CD14-positive monocyte (primary cell): ENCODE results near the gene YOD1. TPM values are rescaled to one million over a fixed set of nuclear protein-coding genes. Genes with fewer than 3 reads are reported as not detected.

Experiments used
- DNase-seq, 3 donors: peaks; one replicate each; pipeline ENCODE4 v3.0.0-alpha.2; 2011 to 2022
- H2AFZ ChIP-seq: 2 replicates; pipeline ENCODE4 v1.6.0; 2012; ENCODE audit warnings: mild to moderate bottlenecking, low read depth, low read length, inconsistent platforms; ENCODE audit not compliant: insufficient read depth, poor library complexity, severe bottlenecking
- H3K27ac ChIP-seq, 2 donors: 1 replicate in 1 of 2; 2 replicates in 1 of 2; pipeline ENCODE4 v1.5.1; 2012 to 2013; ENCODE audit warnings: low read length in 2 of 2, control low read depth in 1 of 2, inconsistent platforms in 1 of 2, low read depth in 1 of 2, mild to moderate bottlenecking in 1 of 2
- H3K27me3 ChIP-seq, 2 donors: one replicate each; pipeline versions ENCODE4 v1.6.0 to v1.6.1; 2011 to 2013; ENCODE audit warnings: low read length in 2 of 2; ENCODE audit not compliant: control insufficient read depth in 2 of 2, insufficient read depth in 2 of 2
- H3K36me3 ChIP-seq, 2 donors: replicated peaks in 1 of 2; 1 replicate in 1 of 2; 2 replicates in 1 of 2; pipeline versions ENCODE4 v1.5.1 to v1.6.1; 2012 to 2013; ENCODE audit warnings: low read length in 2 of 2, control low read depth in 1 of 2, inconsistent platforms in 1 of 2, mild to moderate bottlenecking in 1 of 2; ENCODE audit not compliant: insufficient read depth in 2 of 2, control insufficient read depth in 1 of 2
- H3K4me1 ChIP-seq, 2 donors: 1 replicate in 1 of 2; 2 replicates in 1 of 2; pipeline versions ENCODE4 v1.5.1 to v1.6.1; 2012 to 2013; ENCODE audit warnings: low read length in 2 of 2, control low read depth in 1 of 2, inconsistent platforms in 1 of 2, mild to moderate bottlenecking in 1 of 2, moderate library complexity in 1 of 2; ENCODE audit not compliant: insufficient read depth in 2 of 2, control insufficient read depth in 1 of 2
- H3K4me2 ChIP-seq: replicated peaks from 2 replicates; pipeline ENCODE3; 2012; ENCODE audit warnings: low read length, moderate library complexity, mild to moderate bottlenecking; ENCODE audit not compliant: poor library complexity, severe bottlenecking; ENCODE audit errors: extremely low read depth
- H3K4me3 ChIP-seq, 3 experiments: fragments of 200-600 bp in 1 of 3; sonication (generic) in 1 of 3; replicated peaks in 1 of 3; 1 replicate in 2 of 3; 2 replicates in 1 of 3; pipeline ENCODE4 v1.5.1; 2011 to 2013; ENCODE audit warnings: low read length in 3 of 3, mild to moderate bottlenecking in 3 of 3, control low read depth in 2 of 3, low read depth in 2 of 3, inconsistent platforms in 1 of 3, moderate library complexity in 1 of 3
- H3K79me2 ChIP-seq: 2 replicates; pipeline ENCODE4 v1.6.0; 2012; ENCODE audit warnings: mild to moderate bottlenecking, control low read depth, inconsistent platforms, low read length, moderate library complexity; ENCODE audit not compliant: insufficient read depth
- H3K9ac ChIP-seq: 2 replicates; pipeline ENCODE4 v1.6.0; 2017; ENCODE audit warnings: low read length, mild to moderate bottlenecking; ENCODE audit not compliant: insufficient read depth, poor library complexity, severe bottlenecking
- H3K9me3 ChIP-seq, 2 donors: replicated peaks in 1 of 2; 1 replicate in 1 of 2; 2 replicates in 1 of 2; pipeline versions ENCODE4 v1.5.1 to v1.6.1; 2012 to 2013; ENCODE audit warnings: low read length in 2 of 2, control low read depth in 1 of 2; ENCODE audit not compliant: control insufficient read depth in 1 of 2, insufficient read depth in 1 of 2
- H4K20me1 ChIP-seq: 2 replicates; pipeline ENCODE4 v1.6.0; 2012; ENCODE audit warnings: mild to moderate bottlenecking, low read length, control low read depth, moderate library complexity; ENCODE audit not compliant: insufficient read depth
- H3K27ac Mint-ChIP-seq, 7 donors: one replicate each; pipeline ENCODE4 v1.8.0; 2020; ENCODE audit warnings: mild to moderate bottlenecking in 7 of 7, mixed read lengths in 7 of 7, moderate library complexity in 6 of 7, inconsistent platforms in 2 of 7
- H3K27me3 Mint-ChIP-seq, 3 donors: one replicate each; pipeline ENCODE4 v1.8.0; 2021 to 2022; ENCODE audit warnings: low read depth in 3 of 3, mild to moderate bottlenecking in 3 of 3, mixed read lengths in 3 of 3, moderate library complexity in 3 of 3, inconsistent platforms in 1 of 3
- H3K36me3 Mint-ChIP-seq, 2 donors: one replicate each; pipeline ENCODE4 v1.8.0; 2020; ENCODE audit warnings: mixed read lengths in 2 of 2, inconsistent platforms in 1 of 2, mild to moderate bottlenecking in 1 of 2
- H3K4me1 Mint-ChIP-seq: one replicate; pipeline ENCODE4 v1.8.0; 2020; ENCODE audit warnings: mild to moderate bottlenecking, mixed read lengths
- H3K4me3 Mint-ChIP-seq, 2 donors: one replicate each; pipeline ENCODE4 v1.8.0; 2020; ENCODE audit warnings: mild to moderate bottlenecking in 2 of 2, mixed read lengths in 2 of 2, moderate library complexity in 1 of 2
- H3K9me3 Mint-ChIP-seq, 7 donors: one replicate each; pipeline ENCODE4 v1.8.0; 2020 to 2022; ENCODE audit warnings: mixed read lengths in 7 of 7, mild to moderate bottlenecking in 6 of 7, moderate library complexity in 6 of 7, inconsistent platforms in 2 of 7
- WGBS: methylation state at CpG from one replicate; pipeline ENCODE4 v1.1.5; 2013; ENCODE audit warnings: missing lambda C conversion rate; ENCODE audit not compliant: insufficient coverage; 5-methylcytosine and 5-hydroxymethylcytosine counted together
- intact Hi-C, 2 donors: fragments of 100-400 bp; cut with micrococcal nuclease; formaldehyde crosslinking; loops; one replicate each; pipeline versions ENCODE4 v1.15.0 to v1.15.1; 2023
- polyA plus RNA-seq, 3 donors: library from polyadenylated mRNA; depleted of rRNA in 1 of 3; unstranded in 2 of 3; stranded (reverse) in 1 of 3; fragments of 300-500 nt in 2 of 3; fragments of >200 nt in 1 of 3; fragmentation: Illumina TruSeq in 2 of 3; gene quantifications; 1 replicate in 2 of 3; 2 replicates in 1 of 3; pipeline ENCODE4 v1.2.3, GENCODE V29; 2012 to 2021
- TF ChIP-seq, protein P1 (sequence below): fragments of 200-600 bp; IDR thresholded peaks from one replicate; pipeline ENCODE4 v1.8.0; 2022; ENCODE audit warnings: antibody characterized with exemption, mild to moderate bottlenecking

Gene YOD1
- polyA plus RNA-seq, 3 donors, result 1.6 to 8.2 (median 1.7) TPM

DNA sequence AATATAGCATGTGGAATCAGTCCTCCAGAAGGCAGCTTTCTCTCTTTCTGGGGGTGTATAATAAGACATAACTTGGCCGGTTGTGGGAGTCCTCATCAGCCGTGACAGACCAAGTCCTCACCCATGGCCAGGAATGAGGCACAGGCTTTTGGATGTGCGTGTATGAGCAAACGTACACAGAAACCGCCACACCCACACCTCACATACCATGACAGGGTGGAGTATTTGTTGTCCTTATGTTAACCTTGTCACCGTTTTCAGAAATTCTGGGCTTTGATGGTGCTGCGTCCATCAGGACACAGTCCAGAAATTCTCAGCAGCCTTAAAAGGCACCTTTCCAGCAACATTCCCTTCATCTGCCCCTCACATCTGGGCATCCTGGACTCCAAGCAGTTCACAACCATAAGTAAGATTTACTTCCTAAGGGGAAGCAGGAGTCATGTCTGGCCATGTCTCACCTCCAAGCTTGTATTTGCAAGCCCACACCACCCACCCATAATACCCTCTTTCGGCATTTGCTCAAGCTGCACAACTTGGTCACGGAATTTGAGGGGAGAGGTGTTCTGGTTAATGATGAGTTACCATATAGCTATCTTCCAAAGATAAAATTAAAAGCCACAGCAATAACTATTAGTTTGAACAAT lies 30.8 kb downstream of the YOD1 start:
- Histone ChIP-seq H3K27me3 (no peaks in the 10 kb centered on the region), H3K4me2 (no peak overlapping the region), H3K4me1 (peaks cover 18 to 20% of the 10 kb centered on the region in 2 donors), H2AFZ (no peak overlapping the region), H3K79me2 (no peaks in the 10 kb centered on the region), H3K27ac (no peak overlapping the region), H3K9me3 (no peaks in the 10 kb centered on the region), H4K20me1 (no peaks in the 10 kb centered on the region), H3K4me3 (no peak overlapping the region), H3K36me3 (no peaks in the 10 kb centered on the region), H3K9ac (no peak overlapping the region)
- Mint-ChIP-seq H3K36me3 (peaks cover 0 to 2% of the 10 kb centered on the region in 2 donors), H3K9me3 (peaks cover 0 to 2% (median 0%) of the 10 kb centered on the region in 7 donors), H3K4me3 (no peak overlapping the region), H3K27me3 (peaks cover 0 to 2% (median 0%) of the 10 kb centered on the region in 3 donors), H3K27ac (peak overlapping the region in 1 of 7 donors; percentile 67), H3K4me1 (peaks cover 42% of the 10 kb centered on the region)
- intact Hi-C loops, result no loop called here
- WGBS, result no CpG with 5 or more reads among the region's 9 CpGs
- no peak for DNase-seq
- TF ChIP-seq, protein P1, sequence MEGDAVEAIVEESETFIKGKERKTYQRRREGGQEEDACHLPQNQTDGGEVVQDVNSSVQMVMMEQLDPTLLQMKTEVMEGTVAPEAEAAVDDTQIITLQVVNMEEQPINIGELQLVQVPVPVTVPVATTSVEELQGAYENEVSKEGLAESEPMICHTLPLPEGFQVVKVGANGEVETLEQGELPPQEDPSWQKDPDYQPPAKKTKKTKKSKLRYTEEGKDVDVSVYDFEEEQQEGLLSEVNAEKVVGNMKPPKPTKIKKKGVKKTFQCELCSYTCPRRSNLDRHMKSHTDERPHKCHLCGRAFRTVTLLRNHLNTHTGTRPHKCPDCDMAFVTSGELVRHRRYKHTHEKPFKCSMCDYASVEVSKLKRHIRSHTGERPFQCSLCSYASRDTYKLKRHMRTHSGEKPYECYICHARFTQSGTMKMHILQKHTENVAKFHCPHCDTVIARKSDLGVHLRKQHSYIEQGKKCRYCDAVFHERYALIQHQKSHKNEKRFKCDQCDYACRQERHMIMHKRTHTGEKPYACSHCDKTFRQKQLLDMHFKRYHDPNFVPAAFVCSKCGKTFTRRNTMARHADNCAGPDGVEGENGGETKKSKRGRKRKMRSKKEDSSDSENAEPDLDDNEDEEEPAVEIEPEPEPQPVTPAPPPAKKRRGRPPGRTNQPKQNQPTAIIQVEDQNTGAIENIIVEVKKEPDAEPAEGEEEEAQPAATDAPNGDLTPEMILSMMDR, result no peak

DNA sequence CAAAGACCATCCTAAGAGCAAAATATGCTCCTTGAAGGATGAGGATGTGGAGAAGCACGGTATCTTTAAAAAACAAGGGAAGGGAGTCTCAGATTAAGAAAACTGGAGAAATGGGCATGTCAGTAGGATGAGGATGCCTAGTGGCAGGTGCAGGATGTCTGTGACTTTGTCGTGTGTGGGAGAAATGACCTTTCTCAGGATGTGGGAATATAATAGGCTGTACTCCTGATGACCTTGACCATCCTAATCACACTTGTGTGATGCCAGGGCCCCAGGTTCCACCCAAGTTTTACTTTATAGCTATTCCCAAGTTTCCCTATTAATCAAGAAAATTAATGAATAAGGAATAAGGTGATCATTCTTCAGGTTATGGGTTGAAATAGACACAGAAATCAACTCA lies 31.3 kb downstream of the YOD1 start:
- Histone ChIP-seq H3K4me3 (no peak overlapping the region), H3K27ac (no peak overlapping the region), H3K4me2 (no peak overlapping the region), H4K20me1 (no peaks in the 10 kb centered on the region), H3K4me1 (peaks cover 15 to 17% of the 10 kb centered on the region in 2 donors), H3K36me3 (no peaks in the 10 kb centered on the region), H2AFZ (no peak overlapping the region), H3K27me3 (no peaks in the 10 kb centered on the region), H3K9me3 (no peaks in the 10 kb centered on the region), H3K79me2 (no peaks in the 10 kb centered on the region), H3K9ac (no peak overlapping the region)
- Mint-ChIP-seq H3K36me3 (peaks cover 0 to 2% of the 10 kb centered on the region in 2 donors), H3K4me1 (peaks cover 39% of the 10 kb centered on the region), H3K27ac (no peak overlapping the region), H3K9me3 (peaks cover 0 to 2% (median 0%) of the 10 kb centered on the region in 7 donors), H3K27me3 (peaks cover 0 to 2% (median 0%) of the 10 kb centered on the region in 3 donors), H3K4me3 (no peak overlapping the region)
- intact Hi-C loops, result no loop called here
- no peak for DNase-seq
- 89% methylated on average over 1 of the region's 2 CpGs for WGBS
- TF ChIP-seq, protein P1, result no peak
